SK-N-SH (cell line): ENCODE measurements around the gene GPRC5C.

ENCODE experiments used
- POLR2AphosphoS5 ChIP-seq: IDR thresholded peaks from 2 replicates; pipeline ENCODE4 v1.6.1; 2012; ENCODE audit warnings: low read depth, low read length
- RFX5 ChIP-seq: IDR thresholded peaks from 2 replicates; pipeline ENCODE4 v1.6.1; 2012; ENCODE audit warnings: mild to moderate bottlenecking, improper control_type of control experiment, low read length
- SIN3A ChIP-seq: IDR thresholded peaks from 2 replicates; pipeline ENCODE4 v1.6.1; 2012; ENCODE audit warnings: low read depth, mild to moderate bottlenecking, low read length, moderate library complexity, borderline replicate concordance
- TF ChIP-seq, protein P1 (sequence below): IDR thresholded peaks from 2 replicates; pipeline ENCODE4 v1.4.0; 2012; ENCODE audit warnings: low read depth, borderline replicate concordance

DNA sequence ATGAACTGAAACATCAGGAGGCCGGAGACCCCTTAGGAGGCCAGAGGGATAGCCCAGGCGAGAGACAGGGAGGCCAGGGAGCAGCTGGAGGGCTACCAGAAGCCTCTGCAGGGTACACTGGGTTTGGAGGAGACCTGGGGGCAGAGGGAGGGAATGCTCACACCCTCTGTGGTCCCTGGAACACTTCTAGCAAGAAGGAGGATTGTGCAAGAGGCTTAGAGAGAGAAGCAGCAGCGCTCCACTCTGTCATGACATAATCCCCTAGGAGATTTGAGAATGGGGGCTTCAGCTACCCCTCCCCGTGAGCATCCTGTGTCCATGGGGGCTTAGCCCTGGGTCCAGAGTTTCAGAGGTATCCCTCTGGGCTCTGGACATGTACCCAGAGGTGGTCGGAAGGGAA lies 48.7 kb upstream of the GPRC5C start:
- no peak for TF ChIP-seq RFX5
- no peak for TF ChIP-seq POLR2AphosphoS5
- no peak for TF ChIP-seq SIN3A
- TF ChIP-seq, protein P1, sequence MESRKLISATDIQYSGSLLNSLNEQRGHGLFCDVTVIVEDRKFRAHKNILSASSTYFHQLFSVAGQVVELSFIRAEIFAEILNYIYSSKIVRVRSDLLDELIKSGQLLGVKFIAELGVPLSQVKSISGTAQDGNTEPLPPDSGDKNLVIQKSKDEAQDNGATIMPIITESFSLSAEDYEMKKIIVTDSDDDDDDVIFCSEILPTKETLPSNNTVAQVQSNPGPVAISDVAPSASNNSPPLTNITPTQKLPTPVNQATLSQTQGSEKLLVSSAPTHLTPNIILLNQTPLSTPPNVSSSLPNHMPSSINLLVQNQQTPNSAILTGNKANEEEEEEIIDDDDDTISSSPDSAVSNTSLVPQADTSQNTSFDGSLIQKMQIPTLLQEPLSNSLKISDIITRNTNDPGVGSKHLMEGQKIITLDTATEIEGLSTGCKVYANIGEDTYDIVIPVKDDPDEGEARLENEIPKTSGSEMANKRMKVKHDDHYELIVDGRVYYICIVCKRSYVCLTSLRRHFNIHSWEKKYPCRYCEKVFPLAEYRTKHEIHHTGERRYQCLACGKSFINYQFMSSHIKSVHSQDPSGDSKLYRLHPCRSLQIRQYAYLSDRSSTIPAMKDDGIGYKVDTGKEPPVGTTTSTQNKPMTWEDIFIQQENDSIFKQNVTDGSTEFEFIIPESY, result no peak
